Neural cell (in vitro differentiated cells): ENCODE results near the gene MTG1. TPM values are rescaled to one million over a fixed set of nuclear protein-coding genes. Genes with fewer than 3 reads are reported as not detected.

Source experiments
- H2AFZ ChIP-seq: fragments of 200-600, 300-800 bp; sonication (generic), shearing (Covaris generic); 2 replicates; pipeline ENCODE4 v1.6.0; 2014; ENCODE audit warnings: low read depth, mild to moderate bottlenecking, antibody characterized with exemption, low read length, moderate library complexity
- H3F3A ChIP-seq: fragments of 200-600 bp; shearing (Covaris generic); 2 replicates; pipeline ENCODE4 v1.6.1; 2016; ENCODE audit warnings: mild to moderate bottlenecking, moderate library complexity, mixed read lengths, antibody characterized with exemption, low read length; ENCODE audit not compliant: insufficient read depth, poor library complexity, severe bottlenecking
- H3K27ac ChIP-seq: fragments of 200-600, 300-800 bp; sonication (generic), shearing (Covaris generic); 2 replicates; pipeline ENCODE4 v1.5.1; 2014; ENCODE audit warnings: mild to moderate bottlenecking, low read length, moderate library complexity
- H3K27me3 ChIP-seq: fragments of 300-800, 200-600 bp; sonication (generic), shearing (Covaris generic); 2 replicates; pipeline ENCODE4 v1.6.0; 2014; ENCODE audit warnings: mild to moderate bottlenecking, low read depth, low read length, moderate library complexity; ENCODE audit not compliant: insufficient read depth
- H3K36me3 ChIP-seq: fragments of 300-800, 200-600 bp; sonication (generic), shearing (Covaris generic); 2 replicates; pipeline ENCODE4 v1.5.1; 2014; ENCODE audit warnings: mild to moderate bottlenecking, antibody characterized with exemption, low read length, moderate library complexity; ENCODE audit not compliant: insufficient read depth
- H3K4me2 ChIP-seq: fragments of 300-800, 200-600 bp; sonication (generic), shearing (Covaris generic); 2 replicates; pipeline ENCODE4 v1.6.0; 2014; ENCODE audit warnings: mild to moderate bottlenecking, low read length
- H3K4me3 ChIP-seq: fragments of 300-800, 200-600 bp; sonication (generic), shearing (Covaris generic); 2 replicates; pipeline ENCODE4 v1.5.1; 2014; ENCODE audit warnings: mild to moderate bottlenecking, low read length, moderate library complexity
- H3K79me2 ChIP-seq: fragments of 200-600 bp; shearing (Covaris generic); replicated peaks from 2 replicates; pipeline ENCODE4 v1.6.0; 2014; ENCODE audit warnings: mild to moderate bottlenecking, low read length, moderate library complexity; ENCODE audit not compliant: insufficient read depth
- H3K9ac ChIP-seq: fragments of 300-800, 200-600 bp; sonication (generic), shearing (Covaris generic); 2 replicates; pipeline ENCODE4 v1.6.1; 2016; ENCODE audit warnings: mild to moderate bottlenecking, low read length, mixed read lengths
- H3K9me2 ChIP-seq: fragments of 200-600 bp; shearing (Covaris generic); 2 replicates; pipeline ENCODE4 v1.6.1; 2016; ENCODE audit warnings: mild to moderate bottlenecking, low read length, mixed read lengths; ENCODE audit not compliant: insufficient read depth
- H3K9me3 ChIP-seq: fragments of 200-600, 300-800 bp; sonication (generic), shearing (Covaris generic); 2 replicates; pipeline ENCODE4 v1.6.1; 2016; ENCODE audit warnings: mild to moderate bottlenecking, mixed run types, low read length, moderate library complexity, mixed read lengths
- H4K20me1 ChIP-seq: fragments of 200-600 bp; shearing (Covaris generic); 2 replicates; pipeline ENCODE4 v1.6.1; 2016; ENCODE audit warnings: mild to moderate bottlenecking, mixed run types; ENCODE audit not compliant: insufficient read depth
- EP300 ChIP-seq: fragments of 450-650 bp; conservative IDR thresholded peaks from 2 replicates; pipeline ENCODE4 v1.6.1; 2014; ENCODE audit warnings: antibody characterized with exemption, mild to moderate bottlenecking, moderate library complexity; ENCODE audit not compliant: poor library complexity, severe bottlenecking
- EZH2 ChIP-seq: fragments of 200-600, 300-800 bp; shearing (Covaris generic), sonication (generic); IDR thresholded peaks from 2 replicates; pipeline ENCODE4 v1.6.1; 2014; ENCODE audit warnings: antibody characterized with exemption, low read length, borderline replicate concordance, mild to moderate bottlenecking; ENCODE audit not compliant: insufficient read depth, poor library complexity, severe bottlenecking
- MXI1 ChIP-seq: fragments of 450-650 bp; conservative IDR thresholded peaks from 2 replicates; pipeline ENCODE4 v1.6.1; 2014; ENCODE audit warnings: antibody characterized with exemption, mild to moderate bottlenecking; ENCODE audit not compliant: poor library complexity, severe bottlenecking
- POLR2AphosphoS5 ChIP-seq: IDR thresholded peaks from 2 replicates; pipeline ENCODE4 v1.6.1; 2012
- RAD21 ChIP-seq: fragments of 450-650 bp; conservative IDR thresholded peaks from 2 replicates; pipeline ENCODE4 v1.6.1; 2014; ENCODE audit warnings: antibody characterized with exemption, mild to moderate bottlenecking, moderate library complexity
- SMC3 ChIP-seq: fragments of 450-650 bp; conservative IDR thresholded peaks from 2 replicates; pipeline ENCODE4 v1.6.1; 2014; ENCODE audit warnings: antibody characterized with exemption, mild to moderate bottlenecking, moderate library complexity; ENCODE audit not compliant: poor library complexity
- TAF1 ChIP-seq: IDR thresholded peaks from 2 replicates; pipeline ENCODE4 v1.6.1; 2012; ENCODE audit warnings: low read depth
- polyA plus RNA-seq: library from polyadenylated mRNA; depleted of rRNA; stranded (reverse); fragments of >200 nt; gene quantifications from 2 replicates; pipeline ENCODE4 v1.2.3, GENCODE V29; 2014
- TF ChIP-seq, protein P1 (sequence below): fragments of 450-650 bp; IDR thresholded peaks from 2 replicates; pipeline ENCODE4 v1.5.1; 2014; ENCODE audit warnings: antibody characterized with exemption, mild to moderate bottlenecking, moderate library complexity; ENCODE audit not compliant: poor library complexity, severe bottlenecking

Gene MTG1
- polyA plus RNA-seq, 1 donor from 2014 or later = 52.3 TPM

DNA sequence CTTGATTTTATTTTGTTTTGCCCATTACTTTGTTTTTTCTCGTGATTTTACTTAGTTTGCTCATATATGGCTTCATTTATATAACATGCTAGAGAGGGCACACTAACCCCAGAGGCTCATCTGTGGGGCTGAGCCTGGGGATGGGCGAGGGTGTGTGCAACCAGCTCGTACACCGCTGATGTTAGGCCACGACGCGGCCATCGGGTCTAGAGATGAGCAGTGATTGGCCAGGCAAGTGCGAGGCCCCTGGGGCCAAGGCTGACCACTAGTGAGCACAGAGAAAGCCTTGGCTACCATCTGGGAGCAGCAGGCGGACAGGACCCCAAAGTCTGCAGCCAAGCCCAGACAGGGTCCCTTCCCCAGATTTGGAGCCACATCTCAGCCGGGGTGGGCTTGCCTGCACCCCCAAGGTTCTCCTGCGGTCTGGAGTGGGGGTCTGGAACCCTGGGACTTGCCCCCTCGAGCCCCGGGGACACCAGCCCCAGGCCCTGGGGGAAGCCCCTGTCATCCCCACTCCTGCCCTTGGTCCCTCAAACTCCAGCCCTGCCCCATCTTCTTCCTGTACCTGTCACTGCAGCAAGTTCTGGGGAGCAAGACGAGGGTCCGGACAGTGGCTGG lies 39.9 kb upstream of the MTG1 start:
- TF ChIP-seq EZH2 = no peak
- TF ChIP-seq, protein P1, sequence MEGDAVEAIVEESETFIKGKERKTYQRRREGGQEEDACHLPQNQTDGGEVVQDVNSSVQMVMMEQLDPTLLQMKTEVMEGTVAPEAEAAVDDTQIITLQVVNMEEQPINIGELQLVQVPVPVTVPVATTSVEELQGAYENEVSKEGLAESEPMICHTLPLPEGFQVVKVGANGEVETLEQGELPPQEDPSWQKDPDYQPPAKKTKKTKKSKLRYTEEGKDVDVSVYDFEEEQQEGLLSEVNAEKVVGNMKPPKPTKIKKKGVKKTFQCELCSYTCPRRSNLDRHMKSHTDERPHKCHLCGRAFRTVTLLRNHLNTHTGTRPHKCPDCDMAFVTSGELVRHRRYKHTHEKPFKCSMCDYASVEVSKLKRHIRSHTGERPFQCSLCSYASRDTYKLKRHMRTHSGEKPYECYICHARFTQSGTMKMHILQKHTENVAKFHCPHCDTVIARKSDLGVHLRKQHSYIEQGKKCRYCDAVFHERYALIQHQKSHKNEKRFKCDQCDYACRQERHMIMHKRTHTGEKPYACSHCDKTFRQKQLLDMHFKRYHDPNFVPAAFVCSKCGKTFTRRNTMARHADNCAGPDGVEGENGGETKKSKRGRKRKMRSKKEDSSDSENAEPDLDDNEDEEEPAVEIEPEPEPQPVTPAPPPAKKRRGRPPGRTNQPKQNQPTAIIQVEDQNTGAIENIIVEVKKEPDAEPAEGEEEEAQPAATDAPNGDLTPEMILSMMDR = no peak
- TF ChIP-seq EP300 = no peak
- no peak for TF ChIP-seq MXI1
- TF ChIP-seq SMC3 = no peak
- TF ChIP-seq TAF1 = no peak
- TF ChIP-seq RAD21 = no peak
- TF ChIP-seq POLR2AphosphoS5 = no peak
- Histone ChIP-seq H3K9me3 (no peaks in the 10 kb centered on the region), H3F3A (no peaks in the 10 kb centered on the region), H4K20me1 (no peaks in the 10 kb centered on the region), H3K79me2 (no peaks in the 10 kb centered on the region), H3K9ac (no peak overlapping the region), H3K4me3 (no peak overlapping the region), H3K27me3 (no peaks in the 10 kb centered on the region), H3K36me3 (no peaks in the 10 kb centered on the region), H3K27ac (no peak overlapping the region), H2AFZ (no peak overlapping the region), H3K4me2 (no peak overlapping the region), H3K9me2 (no peaks in the 10 kb centered on the region)

DNA sequence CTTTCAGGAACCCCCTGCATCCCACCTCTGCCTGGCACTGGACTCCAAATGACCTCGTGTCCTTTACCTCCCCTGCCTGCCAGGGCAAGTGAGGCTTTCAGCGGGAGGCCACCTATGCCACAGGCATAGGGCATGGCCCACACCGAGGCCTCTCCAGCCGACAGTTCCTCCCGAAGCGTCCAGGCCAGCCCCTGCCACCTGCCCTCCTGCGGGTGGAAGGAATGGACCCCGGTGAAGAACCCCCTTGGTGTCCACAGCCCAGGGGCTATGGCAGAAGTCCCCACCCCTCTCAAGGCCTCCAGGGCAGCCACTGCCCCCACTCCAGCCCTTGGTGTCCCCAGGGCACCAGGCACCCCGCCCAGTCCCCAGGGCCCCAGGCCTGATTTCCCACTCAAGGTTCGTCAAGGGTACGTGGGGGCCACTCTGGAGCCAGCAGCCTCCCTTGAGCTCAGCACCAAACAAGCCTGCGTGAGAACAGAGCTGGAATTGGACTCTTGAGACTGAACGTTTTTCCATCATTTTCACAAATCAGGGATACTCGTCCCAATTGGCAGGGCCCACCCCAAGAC lies 39.2 kb upstream of the MTG1 start:
- Histone ChIP-seq H3K9me2 (no peaks in the 10 kb centered on the region), H3K9me3 (no peaks in the 10 kb centered on the region), H3F3A (no peaks in the 10 kb centered on the region), H3K27ac (no peak overlapping the region), H2AFZ (no peak overlapping the region), H4K20me1 (no peaks in the 10 kb centered on the region), H3K4me3 (no peak overlapping the region), H3K36me3 (no peaks in the 10 kb centered on the region), H3K4me2 (no peak overlapping the region), H3K27me3 (no peaks in the 10 kb centered on the region), H3K9ac (no peak overlapping the region), H3K79me2 (no peaks in the 10 kb centered on the region)
- TF ChIP-seq, protein P1 = no peak

DNA sequence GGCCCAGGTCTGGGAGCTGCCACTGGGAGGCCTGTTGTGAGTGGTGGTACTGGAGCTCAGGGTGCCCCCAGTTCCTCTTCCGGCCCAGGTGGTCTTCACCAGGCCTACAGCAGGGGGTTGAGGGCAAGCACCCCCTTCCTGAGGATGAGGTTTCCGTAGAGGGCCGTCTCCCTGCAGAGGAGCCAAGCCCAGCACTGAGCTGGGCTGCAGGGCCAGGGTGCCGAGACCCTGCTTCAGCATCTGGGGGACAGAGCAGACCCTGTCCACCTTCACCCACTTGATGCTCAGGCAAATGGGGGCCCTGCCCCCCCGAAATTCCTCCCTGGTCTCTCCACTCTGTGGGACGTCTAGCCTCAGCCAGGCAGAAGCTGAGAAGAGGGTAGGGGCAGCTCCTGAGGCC lies 38.7 kb upstream of the MTG1 start:
- Histone ChIP-seq H3K4me2 (no peak overlapping the region), H3K4me3 (no peak overlapping the region), H3K27me3 (no peaks in the 10 kb centered on the region), H3K36me3 (no peaks in the 10 kb centered on the region), H3K9me3 (no peaks in the 10 kb centered on the region), H3K79me2 (no peaks in the 10 kb centered on the region), H3F3A (no peaks in the 10 kb centered on the region), H4K20me1 (no peaks in the 10 kb centered on the region), H3K27ac (no peak overlapping the region), H3K9ac (no peak overlapping the region), H2AFZ (no peak overlapping the region), H3K9me2 (no peaks in the 10 kb centered on the region)
- TF ChIP-seq, protein P1 = no peak
